ENCODE results near the gene TCERG1L.

TCERG1L gene

GRCh38 chr10:131071721-131072120 lies 239.8 kb downstream of the TCERG1L start:
- no peaks in the 10 kb centered on the region; the same call in 1 of the 2 replicates for H3K4me1 ChIP-seq (ENCODE audit: control insufficient read depth, insufficient read depth, low read length)
- no peak overlapping the region for H3K4me3 ChIP-seq (ENCODE audit: low read length)
- no peak overlapping the region for H3K27ac ChIP-seq (ENCODE audit: low read length)
- H3K27me3 ChIP-seq (ENCODE audit: control insufficient read depth, insufficient read depth, low read length) = no peaks in the 10 kb centered on the region
- H3K36me3 ChIP-seq (ENCODE audit: control insufficient read depth, insufficient read depth, low read length) = no peaks in the 10 kb centered on the region
- H3K9me3 ChIP-seq (ENCODE audit: control insufficient read depth, insufficient read depth, low read length) = peaks cover 34% of the 10 kb centered on the region
- no CpG with 5 or more reads among the region's 7 CpGs for WGBS (ENCODE audit: insufficient coverage, insufficient read length)
- DNase-seq (ENCODE audit: low read depth, low spot score) = no peak

GRCh38 chr10:131070856-131071255 lies 240.7 kb downstream of the TCERG1L start:
- no peaks in the 10 kb centered on the region for H3K27me3 ChIP-seq (ENCODE audit: control insufficient read depth, insufficient read depth, low read length)
- no peaks in the 10 kb centered on the region for H3K36me3 ChIP-seq (ENCODE audit: control insufficient read depth, insufficient read depth, low read length)
- no peak for DNase-seq (ENCODE audit: low read depth, low spot score)
- no CpG with 5 or more reads among the region's 7 CpGs for WGBS (ENCODE audit: insufficient coverage, insufficient read length)
- no peaks in the 10 kb centered on the region; the same call in 1 of the 2 replicates for H3K4me1 ChIP-seq (ENCODE audit: control insufficient read depth, insufficient read depth, low read length)
- H3K27ac ChIP-seq (ENCODE audit: low read length) = no peak overlapping the region
- no peak overlapping the region for H3K4me3 ChIP-seq (ENCODE audit: low read length)
- peaks cover 31% of the 10 kb centered on the region for H3K9me3 ChIP-seq (ENCODE audit: control insufficient read depth, insufficient read depth, low read length)

- WGBS (ENCODE audit: insufficient coverage, insufficient read length) = no CpG with 5 or more reads among the region's 6 CpGs
- peaks cover 22% of the 10 kb centered on the region for H3K9me3 ChIP-seq (ENCODE audit: control insufficient read depth, insufficient read depth, low read length)
- no peak for DNase-seq (ENCODE audit: low read depth, low spot score)
- H3K4me3 ChIP-seq (ENCODE audit: low read length) = no peak overlapping the region
- H3K27ac ChIP-seq (ENCODE audit: low read length) = no peak overlapping the region
- no peaks in the 10 kb centered on the region for H3K27me3 ChIP-seq (ENCODE audit: control insufficient read depth, insufficient read depth, low read length)
- no peaks in the 10 kb centered on the region for H3K36me3 ChIP-seq (ENCODE audit: control insufficient read depth, insufficient read depth, low read length)
- H3K4me1 ChIP-seq (ENCODE audit: control insufficient read depth, insufficient read depth, low read length) = no peaks in the 10 kb centered on the region; the same call in 1 of the 2 replicates
Measured at GRCh38 chr10:131068760-131069159, 242.8 kb downstream of the TCERG1L start.

DNA sequence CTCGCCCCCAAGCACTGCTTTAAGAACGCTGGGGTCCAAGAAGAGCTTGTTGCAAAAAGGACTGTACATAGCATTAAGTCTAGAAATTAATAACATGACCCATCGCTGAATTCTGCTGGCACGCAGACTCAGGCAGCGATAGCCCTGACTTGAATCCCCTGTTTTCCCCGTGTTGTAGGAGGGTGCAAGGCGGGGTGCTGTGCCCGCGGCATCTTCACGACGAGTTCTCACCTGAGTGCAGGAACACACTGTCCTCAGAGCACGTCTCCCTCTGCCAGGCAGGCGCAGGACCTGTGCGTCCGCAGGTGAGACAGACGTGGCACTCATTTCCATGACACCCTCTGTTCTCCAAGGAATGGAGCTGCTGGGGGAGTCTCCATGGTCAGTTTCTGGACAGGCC lies 243.2 kb downstream of the TCERG1L start:
- no CpG with 5 or more reads among the region's 16 CpGs for WGBS (ENCODE audit: insufficient coverage, insufficient read length)
- no peaks in the 10 kb centered on the region; the same call in 1 of the 2 replicates for H3K4me1 ChIP-seq (ENCODE audit: control insufficient read depth, insufficient read depth, low read length)

GRCh38 chr10:131067690-131068089 lies 243.8 kb downstream of the TCERG1L start:
- no peaks in the 10 kb centered on the region; the same call in 1 of the 2 replicates for H3K4me1 ChIP-seq (ENCODE audit: control insufficient read depth, insufficient read depth, low read length)
- peaks cover 23% of the 10 kb centered on the region for H3K9me3 ChIP-seq (ENCODE audit: control insufficient read depth, insufficient read depth, low read length)
- WGBS (ENCODE audit: insufficient coverage, insufficient read length) = no CpG with 5 or more reads among the region's 4 CpGs
- H3K4me3 ChIP-seq (ENCODE audit: low read length) = no peak overlapping the region; the same call in 1 of the 2 replicates
- H3K27me3 ChIP-seq (ENCODE audit: control insufficient read depth, insufficient read depth, low read length) = no peaks in the 10 kb centered on the region
- H3K27ac ChIP-seq (ENCODE audit: low read length) = no peak overlapping the region
- H3K36me3 ChIP-seq (ENCODE audit: control insufficient read depth, insufficient read depth, low read length) = no peaks in the 10 kb centered on the region
- DNase-seq (ENCODE audit: low read depth, low spot score) = no peak

More for the DNA sequence above, 243.2 kb downstream of the TCERG1L start:
- Histone ChIP-seq H3K27ac (ENCODE audit: low read length) (no peak overlapping the region), H3K27me3 (ENCODE audit: control insufficient read depth, insufficient read depth, low read length) (no peaks in the 10 kb centered on the region), H3K9me3 (ENCODE audit: control insufficient read depth, insufficient read depth, low read length) (peaks cover 22% of the 10 kb centered on the region), H3K4me3 (ENCODE audit: low read length) (no peak overlapping the region), H3K36me3 (ENCODE audit: control insufficient read depth, insufficient read depth, low read length) (no peaks in the 10 kb centered on the region)
- no peak for DNase-seq (ENCODE audit: low read depth, low spot score)

DNA sequence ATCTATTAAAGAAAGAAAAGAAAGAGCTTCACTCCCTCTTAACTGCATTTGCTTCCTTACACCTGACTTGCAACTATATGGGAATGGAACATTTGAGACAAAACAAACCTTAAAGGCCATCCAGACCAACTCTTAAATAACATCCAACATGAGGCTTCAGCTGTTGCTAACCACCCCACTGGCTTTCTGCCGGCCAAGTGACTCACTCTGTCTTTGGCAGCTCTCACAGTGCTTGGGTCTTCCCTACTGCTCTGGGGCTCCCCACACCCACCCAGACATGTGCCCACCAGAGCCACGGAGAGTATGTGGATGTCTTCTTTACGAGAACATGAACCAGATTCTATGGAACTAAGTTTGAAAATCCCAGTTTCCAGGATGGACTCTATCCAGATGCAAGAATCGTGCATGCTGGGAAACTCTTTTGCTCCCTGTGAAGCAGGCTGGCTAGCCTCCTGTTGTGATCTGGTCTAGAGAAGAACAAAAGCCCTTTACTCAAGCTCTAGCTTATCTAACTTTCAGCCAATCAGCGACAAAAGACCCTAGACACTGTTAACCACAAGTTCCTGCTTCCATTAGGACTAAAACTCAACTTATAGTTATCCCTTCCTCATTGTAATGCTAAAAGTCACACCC lies 245.7 kb downstream of the TCERG1L start:
- Histone ChIP-seq H3K27me3 (ENCODE audit: control insufficient read depth, insufficient read depth, low read length) (no peaks in the 10 kb centered on the region), H3K9me3 (ENCODE audit: control insufficient read depth, insufficient read depth, low read length) (peaks cover 30% of the 10 kb centered on the region), H3K27ac (ENCODE audit: low read length) (no peak overlapping the region), H3K36me3 (ENCODE audit: control insufficient read depth, insufficient read depth, low read length) (no peaks in the 10 kb centered on the region), H3K4me3 (ENCODE audit: low read length) (no peak overlapping the region), H3K4me1 (ENCODE audit: control insufficient read depth, insufficient read depth, low read length) (no peaks in the 10 kb centered on the region; the same call in 1 of the 2 replicates)
- no peak for DNase-seq (ENCODE audit: low read depth, low spot score)
- WGBS (ENCODE audit: insufficient coverage, insufficient read length) = no CpG with 5 or more reads among the region's 5 CpGs

GRCh38 chr10:131063311-131063710 lies 248.2 kb downstream of the TCERG1L start:
- WGBS (ENCODE audit: insufficient coverage, insufficient read length) = no CpG with 5 or more reads among the region's 2 CpGs
- Histone ChIP-seq H3K9me3 (ENCODE audit: control insufficient read depth, insufficient read depth, low read length) (peaks cover 25% of the 10 kb centered on the region), H3K36me3 (ENCODE audit: control insufficient read depth, insufficient read depth, low read length) (no peaks in the 10 kb centered on the region)

DNA sequence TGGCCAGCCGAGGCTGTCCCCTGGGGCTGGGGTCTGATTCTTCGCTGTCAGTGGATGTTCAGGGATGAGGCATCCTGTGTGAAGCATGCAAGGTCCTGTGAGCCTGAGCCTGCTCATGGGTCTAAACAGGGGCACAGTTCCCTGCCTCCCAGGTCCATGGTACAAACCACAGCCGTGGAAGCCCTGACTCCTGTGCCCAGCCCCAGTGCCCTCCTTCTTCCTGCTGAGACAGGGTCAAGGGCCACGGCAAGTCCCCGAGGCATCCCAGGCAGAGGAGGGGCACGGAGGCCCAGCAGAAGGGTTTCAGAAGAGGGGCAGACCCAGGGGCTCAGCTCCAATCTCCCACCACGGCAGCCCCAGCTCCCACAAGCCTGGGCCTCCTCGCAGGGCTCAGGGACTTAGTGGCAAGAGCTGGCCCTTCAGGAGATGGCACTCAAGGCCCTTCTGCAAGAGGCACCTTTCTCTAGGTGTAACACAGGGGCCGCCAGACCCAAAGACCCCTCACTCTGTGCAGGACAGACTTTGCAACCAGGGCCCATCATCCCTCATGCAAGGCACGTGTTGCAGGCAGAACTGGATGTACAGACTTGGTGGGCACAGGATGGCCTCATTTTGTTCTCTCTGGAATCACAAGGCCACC lies 248.8 kb downstream of the TCERG1L start:
- no peak overlapping the region for H3K4me3 ChIP-seq (ENCODE audit: low read length)
- no CpG with 5 or more reads among the region's 10 CpGs for WGBS (ENCODE audit: insufficient coverage, insufficient read length)
- no peaks in the 10 kb centered on the region for H3K4me1 ChIP-seq (ENCODE audit: control insufficient read depth, insufficient read depth, low read length)

More at GRCh38 chr10:131063311-131063710, 248.2 kb downstream of the TCERG1L start:
- no peak overlapping the region for H3K4me3 ChIP-seq (ENCODE audit: low read length)
- no peak for DNase-seq (ENCODE audit: low read depth, low spot score)
- no peaks in the 10 kb centered on the region for H3K27me3 ChIP-seq (ENCODE audit: control insufficient read depth, insufficient read depth, low read length)
- H3K27ac ChIP-seq (ENCODE audit: low read length) = no peak overlapping the region
- no peaks in the 10 kb centered on the region; the same call in 1 of the 2 replicates for H3K4me1 ChIP-seq (ENCODE audit: control insufficient read depth, insufficient read depth, low read length)

GRCh38 chr10:131061216-131061615 lies 250.3 kb downstream of the TCERG1L start:
- no peak overlapping the region for H3K27ac ChIP-seq (ENCODE audit: low read length)
- no CpG with 5 or more reads among the region's 11 CpGs for WGBS (ENCODE audit: insufficient coverage, insufficient read length)
- H3K4me1 ChIP-seq (ENCODE audit: control insufficient read depth, insufficient read depth, low read length) = no peaks in the 10 kb centered on the region
- H3K4me3 ChIP-seq (ENCODE audit: low read length) = no peak overlapping the region
- H3K27me3 ChIP-seq (ENCODE audit: control insufficient read depth, insufficient read depth, low read length) = no peaks in the 10 kb centered on the region
- no peaks in the 10 kb centered on the region for H3K36me3 ChIP-seq (ENCODE audit: control insufficient read depth, insufficient read depth, low read length)
- peaks cover 25% of the 10 kb centered on the region for H3K9me3 ChIP-seq (ENCODE audit: control insufficient read depth, insufficient read depth, low read length)
- DNase-seq (ENCODE audit: low read depth, low spot score) = no peak

More for the DNA sequence above, 248.8 kb downstream of the TCERG1L start:
- H3K36me3 ChIP-seq (ENCODE audit: control insufficient read depth, insufficient read depth, low read length) = no peaks in the 10 kb centered on the region
- H3K27ac ChIP-seq (ENCODE audit: low read length) = no peak overlapping the region
- H3K27me3 ChIP-seq (ENCODE audit: control insufficient read depth, insufficient read depth, low read length) = no peaks in the 10 kb centered on the region
- no peak for DNase-seq (ENCODE audit: low read depth, low spot score)
- peaks cover 21% of the 10 kb centered on the region for H3K9me3 ChIP-seq (ENCODE audit: control insufficient read depth, insufficient read depth, low read length)

GRCh38 chr10:131059881-131060280 lies 251.6 kb downstream of the TCERG1L start:
- Histone ChIP-seq H3K27me3 (ENCODE audit: control insufficient read depth, insufficient read depth, low read length) (no peaks in the 10 kb centered on the region), H3K9me3 (ENCODE audit: control insufficient read depth, insufficient read depth, low read length) (peaks cover 22% of the 10 kb centered on the region), H3K36me3 (ENCODE audit: control insufficient read depth, insufficient read depth, low read length) (no peaks in the 10 kb centered on the region), H3K4me1 (ENCODE audit: control insufficient read depth, insufficient read depth, low read length) (no peaks in the 10 kb centered on the region), H3K4me3 (ENCODE audit: low read length) (no peak overlapping the region), H3K27ac (ENCODE audit: low read length) (no peak overlapping the region)
- WGBS (ENCODE audit: insufficient coverage, insufficient read length) = no CpG with 5 or more reads among the region's 6 CpGs
- DNase-seq (ENCODE audit: low read depth, low spot score) = no peak

All from iPS DF 6.9 (cell line).